Neuronal stem cell (in vitro differentiated cells): Measurements from ENCODE around the gene ALG1L2.
"Not testable (repeated sequence)": the region's sequence is repeated elsewhere in the genome, so short reads cannot be mapped to it uniquely, and the experiment has no call there.

Experiments
- DNase-seq: peaks from one replicate; pipeline ENCODE4 v3.0.0-alpha.2; 2013; ENCODE audit warnings: low spot score
- H2AFZ ChIP-seq: one replicate; pipeline ENCODE4 v1.6.1; 2013; ENCODE audit warnings: mild to moderate bottlenecking, low read length, inconsistent platforms
- H2AK5ac ChIP-seq: 2 replicates; pipeline ENCODE4 v1.6.1; 2013; ENCODE audit warnings: low read depth, mild to moderate bottlenecking, inconsistent platforms, low read length, moderate library complexity, mixed read lengths
- H2BK120ac ChIP-seq: 2 replicates; pipeline ENCODE4 v1.6.1; 2013; ENCODE audit warnings: low read depth, mild to moderate bottlenecking, inconsistent platforms, low read length, moderate library complexity, mixed read lengths
- H2BK12ac ChIP-seq: one replicate; pipeline ENCODE4 v1.6.1; 2013; ENCODE audit warnings: low read length, inconsistent platforms
- H2BK15ac ChIP-seq: 2 replicates; pipeline ENCODE4 v1.6.1; 2013; ENCODE audit warnings: mild to moderate bottlenecking, low read length, inconsistent platforms, mixed read lengths
- H2BK5ac ChIP-seq: one replicate; pipeline ENCODE4 v1.6.1; 2013; ENCODE audit warnings: inconsistent platforms, mild to moderate bottlenecking, low read length, moderate library complexity
- H3K14ac ChIP-seq: one replicate; pipeline ENCODE4 v1.6.1; 2013; ENCODE audit warnings: low read length, inconsistent platforms
- H3K18ac ChIP-seq: 2 replicates; pipeline ENCODE4 v1.6.1; 2013; ENCODE audit warnings: low read length, inconsistent platforms
- H3K23ac ChIP-seq: 2 replicates; pipeline ENCODE4 v1.6.1; 2013; ENCODE audit warnings: low read depth, mild to moderate bottlenecking, mixed read lengths, low read length, inconsistent platforms; ENCODE audit not compliant: poor library complexity
- H3K27ac ChIP-seq: replicated peaks from 3 replicates; pipeline ENCODE4 v1.5.1; 2013; ENCODE audit warnings: low read length, inconsistent platforms
- H3K27me3 ChIP-seq, 3 experiments: 2 replicates each; pipeline ENCODE4 v1.6.1; 2013; ENCODE audit warnings: low read length in 3 of 3, mild to moderate bottlenecking in 2 of 3, inconsistent platforms in 1 of 3, low read depth in 1 of 3, mixed read lengths in 1 of 3, moderate library complexity in 1 of 3; ENCODE audit not compliant: control insufficient read depth in 3 of 3, insufficient read depth in 3 of 3
- H3K36me3 ChIP-seq, 2 donors: replicated peaks in 1 of 2; 2 replicates each; pipeline ENCODE4 v1.6.1; 2013; ENCODE audit warnings: low read length in 2 of 2; ENCODE audit not compliant: control insufficient read depth in 2 of 2, insufficient read depth in 2 of 2
- H3K4ac ChIP-seq: 2 replicates; pipeline ENCODE4 v1.6.1; 2013; ENCODE audit warnings: inconsistent platforms, mild to moderate bottlenecking, low read length, moderate library complexity
- H3K4me1 ChIP-seq, 2 donors: 1 replicate in 1 of 2; 2 replicates in 1 of 2; pipeline ENCODE4 v1.6.1; 2013; ENCODE audit warnings: low read length in 2 of 2, low read depth in 1 of 2; ENCODE audit not compliant: control insufficient read depth in 2 of 2, insufficient read depth in 1 of 2
- H3K4me2 ChIP-seq: one replicate; pipeline ENCODE4 v1.6.1; 2013; ENCODE audit warnings: mild to moderate bottlenecking, low read length, inconsistent platforms; ENCODE audit not compliant: insufficient read depth, poor library complexity, severe bottlenecking
- H3K4me3 ChIP-seq, 2 donors: 2 replicates each; pipeline ENCODE4 v1.5.1; 2013; ENCODE audit warnings: low read length in 2 of 2, mild to moderate bottlenecking in 2 of 2, inconsistent platforms in 1 of 2, moderate library complexity in 1 of 2
- H3K79me1 ChIP-seq: one replicate; pipeline ENCODE4 v1.6.1; 2013; ENCODE audit warnings: low read depth, mild to moderate bottlenecking, inconsistent platforms, low read length, moderate library complexity
- H3K9ac ChIP-seq: one replicate; pipeline ENCODE4 v1.6.1; 2013; ENCODE audit warnings: mild to moderate bottlenecking, low read depth, low read length, inconsistent platforms; ENCODE audit not compliant: poor library complexity
- H3K9me3 ChIP-seq, 2 donors: replicated peaks in 1 of 2; 2 replicates each; pipeline versions ENCODE3 to v1.6.1; 2013; ENCODE audit warnings: low read length in 2 of 2, mild to moderate bottlenecking in 2 of 2, inconsistent platforms in 1 of 2, low read depth in 1 of 2, mixed read lengths in 1 of 2, moderate library complexity in 1 of 2; ENCODE audit not compliant: control insufficient read depth in 2 of 2, insufficient read depth in 1 of 2
- H4K8ac ChIP-seq: one replicate; pipeline ENCODE4 v1.6.1; 2013; ENCODE audit warnings: low read depth, mild to moderate bottlenecking, inconsistent platforms, low read length, moderate library complexity
- H4K91ac ChIP-seq: one replicate; pipeline ENCODE4 v1.6.1; 2013; ENCODE audit warnings: low read length, low read depth, mild to moderate bottlenecking, inconsistent platforms; ENCODE audit not compliant: poor library complexity
- WGBS, 2 donors: extraction: QIAGEN DNeasy Blood & Tissue Kit; methylation state at CpG; one replicate each; pipeline ENCODE4 v1.1.7; 2013; ENCODE audit warnings: missing lambda C conversion rate in 2 of 2, mixed read lengths in 1 of 2; ENCODE audit not compliant: insufficient read length in 2 of 2, insufficient replicate concordance in 1 of 2; ENCODE audit errors: extremely low coverage in 2 of 2; 5-methylcytosine and 5-hydroxymethylcytosine counted together

ALG1L2 gene

DNA sequence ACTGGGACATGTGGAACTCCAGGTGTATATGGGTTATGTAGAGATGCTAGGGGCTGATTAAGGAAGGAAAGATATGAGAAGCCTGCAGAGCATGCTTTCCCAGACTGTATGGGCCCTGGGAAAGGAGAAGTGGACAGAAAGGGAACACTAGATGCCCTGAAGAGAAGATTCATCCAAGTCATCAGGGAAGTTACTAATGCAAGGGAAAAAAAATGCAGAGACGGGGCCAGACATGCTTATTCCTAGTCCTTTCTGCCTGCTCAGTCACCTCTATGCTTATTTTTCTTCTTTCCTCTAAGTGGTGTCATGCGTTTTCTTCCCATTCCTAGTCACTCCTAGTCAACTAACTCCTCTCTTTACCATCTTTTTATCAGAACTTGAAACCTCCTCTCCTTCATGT lies 43.8 kb downstream of the ALG1L2 start:
- not testable (repeated sequence) for H2BK120ac ChIP-seq, H2AK5ac ChIP-seq, H2BK15ac ChIP-seq, H3K9me3 ChIP-seq, H3K4me1 ChIP-seq, H3K18ac ChIP-seq, H3K14ac ChIP-seq, DNase-seq, H3K36me3 ChIP-seq, H3K79me1 ChIP-seq, H2BK5ac ChIP-seq, H3K27me3 ChIP-seq, H4K91ac ChIP-seq, H4K8ac ChIP-seq, H3K4ac ChIP-seq, H2BK12ac ChIP-seq, H3K4me3 ChIP-seq, H3K23ac ChIP-seq, H2AFZ ChIP-seq, H3K4me2 ChIP-seq, H3K27ac ChIP-seq, H3K9ac ChIP-seq
- no CpG with 5 or more reads among the region's 2 CpGs for WGBS, 2 donors

GRCh38 chr3:130136337-130136736 lies 54.7 kb downstream of the ALG1L2 start:
- no CpG with 5 or more reads among the region's 7 CpGs for WGBS, 2 donors

DNA sequence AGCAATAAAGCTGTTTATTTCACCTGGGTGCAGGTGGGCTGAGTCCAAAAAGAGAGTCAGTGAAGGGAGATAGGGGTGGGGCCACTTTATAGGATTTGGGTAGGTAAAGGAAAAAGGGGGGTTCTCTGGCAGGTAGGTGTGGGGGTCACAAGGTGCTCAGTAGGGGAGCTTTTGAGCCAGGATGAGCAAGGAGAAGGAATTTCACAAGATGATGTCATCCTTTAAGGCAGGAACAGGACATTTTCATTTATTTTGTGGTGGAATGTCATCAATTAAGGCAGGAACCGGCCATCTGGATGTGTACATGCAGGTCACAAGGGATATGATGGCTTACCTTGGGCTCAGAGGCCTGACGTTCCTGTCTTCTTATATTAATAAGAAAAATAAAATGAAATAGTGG lies 56.1 kb downstream of the ALG1L2 start:
- H3K4me2 ChIP-seq, H3K36me3 ChIP-seq, H3K18ac ChIP-seq, DNase-seq, H3K9ac ChIP-seq, H3K27me3 ChIP-seq, H2BK120ac ChIP-seq, H4K8ac ChIP-seq, H2AK5ac ChIP-seq, H3K23ac ChIP-seq, H3K79me1 ChIP-seq, H3K27ac ChIP-seq, H2BK12ac ChIP-seq, H3K9me3 ChIP-seq, H2BK15ac ChIP-seq, H3K4ac ChIP-seq, H2AFZ ChIP-seq, H3K4me1 ChIP-seq, H3K4me3 ChIP-seq, H3K14ac ChIP-seq, H4K91ac ChIP-seq, H2BK5ac ChIP-seq: not testable (repeated sequence)
- no CpG with 5 or more reads among the region's 2 CpGs for WGBS, 2 donors

More at GRCh38 chr3:130136337-130136736, 54.7 kb downstream of the ALG1L2 start:
- not testable (repeated sequence) for H2BK5ac ChIP-seq, H3K9me3 ChIP-seq, H3K18ac ChIP-seq, H3K27ac ChIP-seq, H2BK120ac ChIP-seq, H4K8ac ChIP-seq, H2BK15ac ChIP-seq, H3K4me3 ChIP-seq, H3K4ac ChIP-seq, H3K27me3 ChIP-seq, H4K91ac ChIP-seq, H3K79me1 ChIP-seq, H2BK12ac ChIP-seq, H3K23ac ChIP-seq, H2AFZ ChIP-seq, H2AK5ac ChIP-seq, DNase-seq, H3K14ac ChIP-seq, H3K9ac ChIP-seq, H3K36me3 ChIP-seq, H3K4me2 ChIP-seq, H3K4me1 ChIP-seq

GRCh38 chr3:130138992-130139391 lies 57.4 kb downstream of the ALG1L2 start:
- no CpG with 5 or more reads among the region's 8 CpGs for WGBS, 2 donors
- not testable (repeated sequence) for H3K27ac ChIP-seq

More at GRCh38 chr3:130138992-130139391, 57.4 kb downstream of the ALG1L2 start:
- not testable (repeated sequence) for H3K4me2 ChIP-seq, H2AFZ ChIP-seq, H2BK15ac ChIP-seq, H3K23ac ChIP-seq, H3K4me1 ChIP-seq, H3K9ac ChIP-seq, H2BK5ac ChIP-seq, H3K14ac ChIP-seq, H2AK5ac ChIP-seq, H3K4me3 ChIP-seq, DNase-seq, H2BK120ac ChIP-seq, H3K27me3 ChIP-seq, H2BK12ac ChIP-seq, H3K36me3 ChIP-seq, H4K8ac ChIP-seq, H3K4ac ChIP-seq, H4K91ac ChIP-seq, H3K18ac ChIP-seq, H3K9me3 ChIP-seq, H3K79me1 ChIP-seq
